Tibial nerve (tissue), 3 donors: ENCODE measurements around the gene CCDC185.
"Not testable (repeated sequence)": the region's sequence is repeated elsewhere in the genome, so short reads cannot be mapped to it uniquely, and the experiment has no call there.

Experiments
- CTCF ChIP-seq, 5 experiments: fragments of 200-600 bp in 3 of 5; fragments of 450-650 bp in 2 of 5; sonication (generic) in 3 of 5; IDR thresholded peaks; one replicate each; pipeline ENCODE4 v1.5.1; 2016 to 2019; ENCODE audit warnings: antibody characterized with exemption in 5 of 5, mild to moderate bottlenecking in 3 of 5, moderate library complexity in 2 of 5
- POLR2A ChIP-seq, 2 donors: fragments of 450-650 bp; IDR thresholded peaks; one replicate each; pipeline ENCODE4 v1.6.1; 2017; ENCODE audit warnings: antibody characterized with exemption in 2 of 2, mild to moderate bottlenecking in 2 of 2, moderate library complexity in 2 of 2

- TF ChIP-seq CTCF, POLR2A (IDR thresholded peaks at IDR 0.05): not testable (repeated sequence)
Measured at GRCh38 chr1:223399393-223399792, 6.2 kb downstream of the CCDC185 start.
